ENCODE results near the gene FIGNL2.

Gene FIGNL2

DNA sequence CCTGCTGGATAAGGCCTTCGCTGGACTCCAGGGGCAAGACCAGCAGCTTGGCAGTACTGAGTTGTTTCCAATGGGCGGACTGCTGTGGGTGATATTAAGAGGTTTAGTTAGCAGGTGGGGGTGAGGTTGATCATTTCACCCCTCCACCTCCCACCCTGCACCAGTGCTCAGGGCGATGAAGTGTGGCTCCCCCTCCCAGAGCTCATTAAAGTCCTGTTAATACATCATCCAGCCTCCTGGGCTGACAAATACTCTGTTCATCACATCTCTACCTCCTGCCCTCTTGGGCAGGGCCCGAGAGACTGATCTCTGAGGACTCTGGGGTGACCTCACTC, 2.4 kb upstream of the FIGNL2 start:
- Histone ChIP-seq H2BK12ac (ENCODE audit: low read length) (peak overlapping the region; percentile 43), H2BK120ac (ENCODE audit: low read depth, low read length) (no peak overlapping the region), H3K4ac (ENCODE audit: low read length) (no peak overlapping the region), H2BK15ac (ENCODE audit: low read length) (no peak overlapping the region), H3K14ac (ENCODE audit: low read length) (no peak overlapping the region), H4K8ac (ENCODE audit: low read depth, low read length) (no peak overlapping the region), H3K18ac (ENCODE audit: low read length) (peak overlapping the region; percentile 4), H2AK5ac (ENCODE audit: low read depth, low read length) (no peak overlapping the region), H3K27me3 (ENCODE audit: control insufficient read depth in 3 of 3, insufficient read depth in 3 of 3, low read depth in 1 of 3, low read length in 3 of 3) (no peaks in the 10 kb centered on the region), H3K27ac (replicated peaks; ENCODE audit: low read length) (no peak overlapping the region), H3K23ac (ENCODE audit: low read depth, low read length, poor library complexity) (no peak overlapping the region), H3K9ac (ENCODE audit: low read depth, low read length, poor library complexity) (no peak overlapping the region), H3K36me3 (replicated peaks in 1 of 2; ENCODE audit: control insufficient read depth in 2 of 2, insufficient read depth in 2 of 2, low read length in 2 of 2) (peaks cover 2 to 23% of the 10 kb centered on the region in 2 donors), H4K91ac (ENCODE audit: low read depth, low read length, poor library complexity) (no peak overlapping the region), H3K4me2 (ENCODE audit: insufficient read depth, low read length, poor library complexity, severe bottlenecking) (no peak overlapping the region), H3K4me1 (ENCODE audit: control insufficient read depth in 2 of 2, insufficient read depth in 1 of 2, low read depth in 1 of 2, low read length in 2 of 2) (peaks cover 25 to 27% of the 10 kb centered on the region in 2 donors), H2BK5ac (ENCODE audit: low read length) (no peak overlapping the region), H3K4me3 (ENCODE audit: low read length in 2 of 2) (no peak overlapping the region), H2AFZ (ENCODE audit: low read length) (no peak overlapping the region), H3K9me3 (replicated peaks in 1 of 2; ENCODE audit: control insufficient read depth in 2 of 2, insufficient read depth in 1 of 2, low read depth in 1 of 2, low read length in 2 of 2) (no peaks in the 10 kb centered on the region), H3K79me1 (ENCODE audit: low read depth, low read length) (peaks cover 6% of the 10 kb centered on the region)
- DNase-seq (ENCODE audit: low spot score) = no peak
- WGBS, 2 donors (ENCODE audit: extremely low coverage in 2 of 2, insufficient read length in 2 of 2, insufficient replicate concordance in 1 of 2) = no CpG with 5 or more reads among the region's 4 CpGs

DNA sequence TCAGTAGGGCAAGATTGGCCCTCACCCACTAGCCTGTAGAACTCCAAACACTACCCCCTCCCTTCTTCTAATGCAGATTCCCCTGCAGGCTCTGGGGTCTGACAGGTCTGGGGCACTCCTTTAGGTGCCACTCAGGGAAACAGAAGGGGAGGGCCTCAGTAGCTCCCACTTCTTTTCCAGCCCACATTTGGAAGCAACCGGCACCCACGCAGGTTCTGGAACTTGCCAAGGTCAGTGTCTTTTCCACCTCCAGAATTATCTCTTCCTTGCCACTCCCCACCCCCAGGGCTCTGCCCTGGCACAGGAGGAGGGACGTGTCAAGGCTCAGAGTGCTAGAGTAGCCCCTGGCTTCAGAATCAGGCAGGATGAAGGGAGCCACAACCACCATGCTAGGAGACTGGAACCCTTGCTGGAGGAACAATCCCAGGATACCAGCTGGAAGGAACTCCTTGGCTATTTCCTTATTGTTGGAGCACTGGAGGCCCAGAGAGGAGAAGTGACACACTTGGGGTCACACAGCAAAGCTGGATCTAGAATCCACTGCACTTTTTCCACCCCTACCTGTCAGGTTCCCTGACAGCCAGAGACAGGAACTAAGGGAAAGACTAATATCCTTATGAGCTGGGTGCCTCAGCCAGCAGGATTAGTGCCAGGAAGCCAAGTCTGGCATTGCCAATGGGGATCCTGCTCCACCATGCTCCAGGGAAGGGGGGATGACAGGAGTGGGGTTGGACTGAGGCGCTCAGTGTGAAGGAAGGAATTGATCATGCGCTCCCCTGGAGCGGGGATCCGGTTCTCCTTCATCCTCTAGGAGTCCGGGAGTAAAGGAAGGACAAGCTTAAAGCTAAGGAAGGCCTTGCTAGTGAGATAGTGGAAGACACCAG, 1.8 kb upstream of the FIGNL2 start:
- H2BK15ac ChIP-seq (ENCODE audit: low read length) = peak overlapping the region; percentile 0
- H3K9ac ChIP-seq (ENCODE audit: low read depth, low read length, poor library complexity) = no peak overlapping the region
- WGBS, 2 donors (ENCODE audit: extremely low coverage in 2 of 2, insufficient read length in 2 of 2, insufficient replicate concordance in 1 of 2) = no CpG with 5 or more reads among the region's 8 CpGs
- no peak overlapping the region for H3K23ac ChIP-seq (ENCODE audit: low read depth, low read length, poor library complexity)
- H3K9me3 ChIP-seq (replicated peaks in 1 of 2; ENCODE audit: control insufficient read depth in 2 of 2, insufficient read depth in 1 of 2, low read depth in 1 of 2, low read length in 2 of 2) = no peaks in the 10 kb centered on the region
- peak overlapping the region; percentile 68 for H2BK12ac ChIP-seq (ENCODE audit: low read length)
- H3K4ac ChIP-seq (ENCODE audit: low read length) = no peak overlapping the region
- no peak overlapping the region for H4K91ac ChIP-seq (ENCODE audit: low read depth, low read length, poor library complexity)
- H3K27me3 ChIP-seq (ENCODE audit: control insufficient read depth in 3 of 3, insufficient read depth in 3 of 3, low read depth in 1 of 3, low read length in 3 of 3) = no peaks in the 10 kb centered on the region
- no peak overlapping the region for H3K14ac ChIP-seq (ENCODE audit: low read length)
- H3K18ac ChIP-seq (ENCODE audit: low read length) = peak overlapping the region; percentile 4
- H4K8ac ChIP-seq (ENCODE audit: low read depth, low read length) = no peak overlapping the region
- H3K4me1 ChIP-seq (ENCODE audit: control insufficient read depth in 2 of 2, insufficient read depth in 1 of 2, low read depth in 1 of 2, low read length in 2 of 2) = peaks cover 24 to 30% of the 10 kb centered on the region in 2 donors
- no peak overlapping the region for H3K27ac ChIP-seq (replicated peaks; ENCODE audit: low read length)
- H3K79me1 ChIP-seq (ENCODE audit: low read depth, low read length) = peaks cover 9% of the 10 kb centered on the region
- no peak overlapping the region for H2AFZ ChIP-seq (ENCODE audit: low read length)
- H2BK5ac ChIP-seq (ENCODE audit: low read length) = no peak overlapping the region
- no peak overlapping the region for H3K4me2 ChIP-seq (ENCODE audit: insufficient read depth, low read length, poor library complexity, severe bottlenecking)
- peak overlapping the region; percentile 38 for H2AK5ac ChIP-seq (ENCODE audit: low read depth, low read length)
- no peak overlapping the region for H2BK120ac ChIP-seq (ENCODE audit: low read depth, low read length)
- H3K4me3 ChIP-seq (ENCODE audit: low read length in 2 of 2) = no peak overlapping the region
- DNase-seq (ENCODE audit: low spot score) = no peak
- H3K36me3 ChIP-seq (replicated peaks in 1 of 2; ENCODE audit: control insufficient read depth in 2 of 2, insufficient read depth in 2 of 2, low read length in 2 of 2) = peaks cover 2 to 29% of the 10 kb centered on the region in 2 donors

DNA sequence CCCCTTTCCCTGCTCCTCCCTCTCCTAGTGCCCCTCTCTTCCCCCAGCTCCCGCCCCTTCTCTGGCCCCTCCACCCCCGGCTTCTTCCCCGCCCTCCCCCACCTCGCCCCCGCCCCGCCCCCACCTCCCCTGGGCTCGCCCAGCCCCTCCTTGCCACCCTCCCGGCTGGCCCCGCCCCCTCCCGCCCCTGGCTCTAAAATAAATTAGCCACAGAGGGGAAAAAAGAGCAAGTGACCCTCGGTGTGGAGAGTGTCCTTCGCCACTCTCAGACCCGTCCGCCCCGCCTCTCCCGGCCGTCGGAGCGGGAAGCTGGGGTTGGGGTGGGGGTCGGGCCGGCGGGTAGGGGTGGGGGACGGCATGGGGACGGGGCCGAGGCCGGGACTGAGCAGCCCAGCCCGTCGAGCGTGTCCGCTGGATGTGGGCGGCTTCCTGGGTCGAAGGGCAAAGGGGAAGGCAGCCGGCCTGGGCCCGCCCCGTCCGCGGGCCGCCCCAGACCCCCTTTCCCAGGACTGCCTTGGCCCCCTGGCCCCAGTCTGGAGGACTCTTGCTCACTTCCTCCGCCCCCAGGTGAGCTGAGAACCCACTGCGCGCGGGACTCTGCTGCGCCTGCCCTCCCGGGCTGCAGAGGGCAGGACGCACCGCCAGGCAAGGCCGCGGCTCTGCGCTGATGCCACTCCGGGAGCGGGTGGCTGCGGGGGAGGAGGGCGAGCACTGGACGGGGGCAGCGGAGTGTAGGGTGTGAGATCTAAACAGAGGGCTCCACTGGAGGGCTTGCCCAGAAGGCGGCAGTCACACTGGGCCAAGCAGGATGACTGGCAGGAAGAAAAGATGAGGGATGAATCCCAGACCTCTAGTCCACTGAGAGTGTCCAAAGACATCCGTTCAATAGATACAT, 570 bp upstream of the FIGNL2 start:
- DNase-seq (ENCODE audit: low spot score) = peak; percentile 74
- peak overlapping the region; percentile 70 for H3K27ac ChIP-seq (replicated peaks; ENCODE audit: low read length)
- H3K14ac ChIP-seq (ENCODE audit: low read length) = no peak overlapping the region

More for the DNA sequence above, 570 bp upstream of the FIGNL2 start:
- Histone ChIP-seq H3K4me2 (ENCODE audit: insufficient read depth, low read length, poor library complexity, severe bottlenecking) (peak overlapping the region; percentile 62), H3K4ac (ENCODE audit: low read length) (no peak overlapping the region), H3K23ac (ENCODE audit: low read depth, low read length, poor library complexity) (peak overlapping the region; percentile 35), H2AK5ac (ENCODE audit: low read depth, low read length) (peak overlapping the region; percentile 17), H4K91ac (ENCODE audit: low read depth, low read length, poor library complexity) (peak overlapping the region; percentile 59), H3K9ac (ENCODE audit: low read depth, low read length, poor library complexity) (peak overlapping the region; percentile 85), H2AFZ (ENCODE audit: low read length) (peak overlapping the region; percentile 76), H3K36me3 (replicated peaks in 1 of 2; ENCODE audit: control insufficient read depth in 2 of 2, insufficient read depth in 2 of 2, low read length in 2 of 2) (peaks cover 4 to 41% of the 10 kb centered on the region in 2 donors), H3K4me1 (ENCODE audit: control insufficient read depth in 2 of 2, insufficient read depth in 1 of 2, low read depth in 1 of 2, low read length in 2 of 2) (peaks cover 24 to 31% of the 10 kb centered on the region in 2 donors), H3K18ac (ENCODE audit: low read length) (peak overlapping the region; percentile 95), H2BK5ac (ENCODE audit: low read length) (peak overlapping the region; percentile 91), H3K79me1 (ENCODE audit: low read depth, low read length) (peaks cover 11% of the 10 kb centered on the region), H2BK120ac (ENCODE audit: low read depth, low read length) (peak overlapping the region; percentile 51), H3K27me3 (ENCODE audit: control insufficient read depth in 3 of 3, insufficient read depth in 3 of 3, low read depth in 1 of 3, low read length in 3 of 3) (no peaks in the 10 kb centered on the region), H2BK12ac (ENCODE audit: low read length) (peak overlapping the region; percentile 77), H3K4me3 (ENCODE audit: low read length in 2 of 2) (peak overlapping the region; percentile 71 to 80), H2BK15ac (ENCODE audit: low read length) (peak overlapping the region; percentile 0), H4K8ac (ENCODE audit: low read depth, low read length) (no peak overlapping the region), H3K9me3 (replicated peaks in 1 of 2; ENCODE audit: control insufficient read depth in 2 of 2, insufficient read depth in 1 of 2, low read depth in 1 of 2, low read length in 2 of 2) (no peaks in the 10 kb centered on the region)
- no CpG with 5 or more reads among the region's 57 CpGs for WGBS, 2 donors (ENCODE audit: extremely low coverage in 2 of 2, insufficient read length in 2 of 2, insufficient replicate concordance in 1 of 2)
